SH-SY5Y (cell line): ENCODE results near the gene HPDL.

Source experiments
- GATA2 ChIP-seq: IDR thresholded peaks from 2 replicates; pipeline ENCODE4 v1.6.1; 2011; ENCODE audit warnings: mild to moderate bottlenecking, low read depth, low read length
- GATA3 ChIP-seq: IDR thresholded peaks from 2 replicates; pipeline ENCODE4 v1.6.1; 2011; ENCODE audit warnings: low read depth, mild to moderate bottlenecking, low read length, moderate library complexity

DNA sequence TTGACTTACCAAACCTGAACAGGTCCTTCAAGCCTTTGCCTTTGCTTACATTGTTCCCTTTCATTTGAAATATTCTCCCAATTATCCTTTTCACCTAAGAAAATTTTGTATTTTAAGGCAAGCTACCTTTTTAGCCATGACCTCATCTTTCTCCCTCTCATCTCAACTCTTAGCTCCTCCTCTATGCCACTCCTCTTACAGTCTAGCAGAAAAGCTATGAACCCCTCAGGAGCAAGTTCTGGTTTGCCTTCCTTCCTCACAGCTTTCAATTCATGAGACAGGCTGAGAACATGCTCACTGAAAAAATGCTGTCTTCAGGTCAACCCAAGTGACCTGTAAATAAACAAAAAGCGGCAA is 21.9 kb downstream of the HPDL start:
- TF ChIP-seq GATA2 = no peak
- no peak for TF ChIP-seq GATA3
